SU-DHL-6 (cell line): ENCODE data around the gene RNGTT.

ENCODE experiments used
- EZH2phosphoT487 ChIP-seq: fragments of 200-600 bp; sonication (generic), shearing (Covaris generic); conservative IDR thresholded peaks from 2 replicates; pipeline ENCODE4 v1.6.1; 2018; ENCODE audit warnings: mild to moderate bottlenecking, antibody characterized with exemption, low read length, moderate library complexity, mixed read lengths
- TF ChIP-seq, protein P1 (sequence below): fragments of 200-600 bp; sonication (generic); IDR thresholded peaks from one replicate; pipeline ENCODE4 v1.5.1; 2017; ENCODE audit warnings: antibody characterized with exemption, mild to moderate bottlenecking, low read length, moderate library complexity; ENCODE audit not compliant: insufficient read depth, poor library complexity, severe bottlenecking

DNA sequence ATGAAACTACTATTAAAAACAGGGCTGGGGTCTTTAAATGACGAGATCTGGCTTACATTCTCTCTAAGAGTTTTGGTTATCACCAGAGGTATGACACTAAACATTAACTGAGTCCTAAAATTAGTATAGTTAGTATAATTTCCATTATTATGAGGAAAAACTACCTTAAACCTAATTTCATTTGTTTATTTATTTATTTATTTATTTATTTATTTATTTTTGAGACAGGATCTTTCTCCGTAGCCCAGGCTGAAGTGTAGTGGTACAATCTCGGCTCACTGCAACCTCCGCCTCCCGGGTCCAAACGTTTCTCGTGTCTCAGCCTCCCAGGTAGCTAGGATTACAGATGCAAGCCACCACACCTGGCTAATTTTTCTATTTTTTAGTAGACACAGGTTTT is 85.5 kb downstream of the RNGTT start:
- TF ChIP-seq EZH2phosphoT487 = no peak
- TF ChIP-seq, protein P1, sequence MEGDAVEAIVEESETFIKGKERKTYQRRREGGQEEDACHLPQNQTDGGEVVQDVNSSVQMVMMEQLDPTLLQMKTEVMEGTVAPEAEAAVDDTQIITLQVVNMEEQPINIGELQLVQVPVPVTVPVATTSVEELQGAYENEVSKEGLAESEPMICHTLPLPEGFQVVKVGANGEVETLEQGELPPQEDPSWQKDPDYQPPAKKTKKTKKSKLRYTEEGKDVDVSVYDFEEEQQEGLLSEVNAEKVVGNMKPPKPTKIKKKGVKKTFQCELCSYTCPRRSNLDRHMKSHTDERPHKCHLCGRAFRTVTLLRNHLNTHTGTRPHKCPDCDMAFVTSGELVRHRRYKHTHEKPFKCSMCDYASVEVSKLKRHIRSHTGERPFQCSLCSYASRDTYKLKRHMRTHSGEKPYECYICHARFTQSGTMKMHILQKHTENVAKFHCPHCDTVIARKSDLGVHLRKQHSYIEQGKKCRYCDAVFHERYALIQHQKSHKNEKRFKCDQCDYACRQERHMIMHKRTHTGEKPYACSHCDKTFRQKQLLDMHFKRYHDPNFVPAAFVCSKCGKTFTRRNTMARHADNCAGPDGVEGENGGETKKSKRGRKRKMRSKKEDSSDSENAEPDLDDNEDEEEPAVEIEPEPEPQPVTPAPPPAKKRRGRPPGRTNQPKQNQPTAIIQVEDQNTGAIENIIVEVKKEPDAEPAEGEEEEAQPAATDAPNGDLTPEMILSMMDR = no peak
